ENCODE results near the gene CGNL1.

GRCh38 chr15:57335293-57335715 is 41.0 kb upstream of the CGNL1 start:
- TF ChIP-seq CTCF (IDR thresholded peaks at IDR 0.05) (no peak), POLR2A (IDR thresholded peaks at IDR 0.05) (no peak)

All from lower leg skin (tissue), 3 donors.